ENCODE measurements around the gene MFRP. TPM values are rescaled to one million over a fixed set of nuclear protein-coding genes. Genes with fewer than 3 reads are reported as not detected.

MFRP gene
- total RNA-seq, 4 donors from 2014 or later: 0.15 TPM; not detected in 3

DNA sequence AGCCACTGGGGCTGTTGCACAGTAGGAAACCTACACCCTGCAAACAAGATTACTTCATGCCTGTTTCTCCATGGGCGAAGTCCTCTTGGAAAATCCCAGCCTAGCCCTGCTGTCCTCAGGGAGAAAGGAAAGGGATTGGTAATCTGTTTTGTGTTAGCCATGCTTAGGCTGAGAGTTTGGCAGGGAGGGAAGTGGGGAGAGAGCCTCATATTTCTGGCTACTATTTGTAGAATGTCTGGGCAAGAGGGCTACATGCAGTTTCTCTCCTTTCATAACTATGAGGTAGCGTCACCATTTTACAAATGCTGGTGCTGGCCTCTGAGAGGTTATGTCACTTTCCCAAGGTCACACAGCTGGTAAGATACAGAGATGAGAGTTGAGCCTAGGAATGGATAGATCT, 737 bp upstream of the MFRP start:
- H3K9me3 ChIP-seq: no peaks in the 10 kb centered on the region
- H3K27ac ChIP-seq: peak overlapping the region in 1 of 4 donors; percentile 15
- H3K27me3 ChIP-seq: no peaks in the 10 kb centered on the region
- peak; percentile 68 for ATAC-seq
- TF ChIP-seq CTCF (IDR thresholded peaks at IDR 0.05): no peak
- no peak for TF ChIP-seq EP300 (IDR thresholded peaks at IDR 0.05)
- TF ChIP-seq POLR2A (IDR thresholded peaks at IDR 0.05): no peak
- TF ChIP-seq POLR2AphosphoS5 (IDR thresholded peaks at IDR 0.05): no peak
- no peak overlapping the region for H3K4me3 ChIP-seq
- 80% methylated on average over 2 of the region's 2 CpGs; no CpG with 5 or more reads in 1 of the 2 donors for WGBS, 2 donors (ENCODE audit: low coverage in 1 of 2)
- H3K4me1 ChIP-seq: peaks cover 0 to 8% (median 0%) of the 10 kb centered on the region in 3 donors
- H3K36me3 ChIP-seq: no peaks in the 10 kb centered on the region

GRCh38 chr11:119345685-119346084, 820 bp downstream of the MFRP start:
- Histone ChIP-seq H3K4me3 (no peak overlapping the region), H3K36me3 (no peaks in the 10 kb centered on the region), H3K4me1 (peaks cover 0 to 14% (median 7%) of the 10 kb centered on the region in 3 donors), H3K27ac (no peak overlapping the region), H3K9me3 (no peaks in the 10 kb centered on the region), H3K27me3 (no peaks in the 10 kb centered on the region)
- WGBS, 2 donors (ENCODE audit: low coverage in 1 of 2): no CpG with 5 or more reads among the region's 12 CpGs
- no peak for TF ChIP-seq POLR2A (IDR thresholded peaks at IDR 0.05)
- no peak for TF ChIP-seq CTCF (IDR thresholded peaks at IDR 0.05)
- TF ChIP-seq POLR2AphosphoS5 (IDR thresholded peaks at IDR 0.05): no peak
- no peak for TF ChIP-seq EP300 (IDR thresholded peaks at IDR 0.05)
- no peak for ATAC-seq

GRCh38 chr11:119344291-119345010, 2.1 kb downstream of the MFRP start:
- ATAC-seq: no peak
- no peaks in the 10 kb centered on the region for H3K27me3 ChIP-seq
- no peak overlapping the region for H3K27ac ChIP-seq
- TF ChIP-seq EP300 (IDR thresholded peaks at IDR 0.05): no peak
- TF ChIP-seq POLR2A (IDR thresholded peaks at IDR 0.05): no peak
- no peak for TF ChIP-seq CTCF (IDR thresholded peaks at IDR 0.05)
- no peak for TF ChIP-seq POLR2AphosphoS5 (IDR thresholded peaks at IDR 0.05)
- 93% methylated on average over 2 of the region's 14 CpGs; no CpG with 5 or more reads in 1 of the 2 donors for WGBS, 2 donors (ENCODE audit: low coverage in 1 of 2)
- peaks cover 0 to 26% (median 11%) of the 10 kb centered on the region in 3 donors for H3K4me1 ChIP-seq
- no peaks in the 10 kb centered on the region for H3K36me3 ChIP-seq
- H3K4me3 ChIP-seq: no peak overlapping the region
- no peaks in the 10 kb centered on the region for H3K9me3 ChIP-seq

DNA sequence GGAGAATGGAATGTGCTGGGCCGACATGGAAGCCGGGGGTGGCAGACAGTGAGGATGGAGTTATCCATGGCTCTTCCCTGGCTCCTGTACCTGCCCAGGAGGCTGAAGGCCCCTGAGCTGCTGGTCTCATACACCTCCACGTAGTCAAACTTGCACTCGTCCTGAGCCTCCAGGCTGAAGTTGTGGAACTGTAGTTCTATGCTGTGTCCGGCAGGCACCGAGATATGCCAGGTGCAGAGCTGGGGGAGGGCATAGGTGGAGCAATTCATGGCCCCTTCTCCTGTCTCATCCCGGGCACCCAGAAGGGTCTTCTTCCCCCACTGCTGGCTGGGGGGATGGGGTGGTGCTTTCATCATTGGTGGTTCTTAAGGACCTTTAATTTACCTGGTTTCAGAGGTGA, 2.8 kb downstream of the MFRP start:
- H3K4me3 ChIP-seq: no peak overlapping the region
- ATAC-seq: no peak
- H3K4me1 ChIP-seq: peaks cover 0 to 34% (median 18%) of the 10 kb centered on the region in 3 donors

More for the DNA sequence above, 2.8 kb downstream of the MFRP start:
- Histone ChIP-seq H3K9me3 (no peaks in the 10 kb centered on the region), H3K27ac (no peak overlapping the region), H3K27me3 (no peaks in the 10 kb centered on the region), H3K36me3 (no peaks in the 10 kb centered on the region)
- 73 to 95% methylated on average over 2 of the region's 7 CpGs for WGBS, 2 donors (ENCODE audit: low coverage in 1 of 2)
- no peak for TF ChIP-seq POLR2AphosphoS5 (IDR thresholded peaks at IDR 0.05)
- TF ChIP-seq POLR2A (IDR thresholded peaks at IDR 0.05): no peak
- no peak for TF ChIP-seq CTCF (IDR thresholded peaks at IDR 0.05)
- TF ChIP-seq EP300 (IDR thresholded peaks at IDR 0.05): no peak
